Esophagus (tissue), 2 donors: Measurements from ENCODE around the gene DNER. TPM values are rescaled to one million over a fixed set of nuclear protein-coding genes. Genes with fewer than 3 reads are reported as not detected.

Source experiments
- H3K27ac ChIP-seq, 2 donors: one replicate each; pipeline ENCODE4 v1.5.1; 2013; ENCODE audit warnings: low read depth in 2 of 2, mild to moderate bottlenecking in 2 of 2, inconsistent platforms in 1 of 2, low read length in 1 of 2, moderate library complexity in 1 of 2
- H3K27me3 ChIP-seq, 2 donors: one replicate each; pipeline ENCODE4 v1.6.1; 2013; ENCODE audit warnings: low read length in 2 of 2, control low read depth in 1 of 2, mild to moderate bottlenecking in 1 of 2; ENCODE audit not compliant: insufficient read depth in 2 of 2, control insufficient read depth in 1 of 2
- H3K36me3 ChIP-seq, 2 donors: one replicate each; pipeline ENCODE4 v1.6.1; 2013; ENCODE audit warnings: low read length in 1 of 2; ENCODE audit not compliant: control insufficient read depth in 2 of 2, insufficient read depth in 2 of 2
- H3K4me1 ChIP-seq, 2 donors: one replicate each; pipeline ENCODE4 v1.6.1; 2013; ENCODE audit warnings: low read length in 1 of 2; ENCODE audit not compliant: control insufficient read depth in 2 of 2, insufficient read depth in 2 of 2
- H3K4me3 ChIP-seq, 2 donors: one replicate each; pipeline ENCODE4 v1.5.1; 2013; ENCODE audit warnings: low read length in 2 of 2, mild to moderate bottlenecking in 2 of 2, low read depth in 1 of 2, moderate library complexity in 1 of 2
- H3K9me3 ChIP-seq, 2 donors: one replicate each; pipeline ENCODE4 v1.6.1; 2013; ENCODE audit warnings: mild to moderate bottlenecking in 2 of 2, low read depth in 1 of 2, low read length in 1 of 2, moderate library complexity in 1 of 2; ENCODE audit not compliant: control insufficient read depth in 2 of 2, insufficient read depth in 1 of 2
- WGBS, 2 donors: extraction: QIAGEN DNeasy Blood & Tissue Kit; methylation state at CpG; one replicate each; pipeline ENCODE4 v1.1.7; 2013; 5-methylcytosine and 5-hydroxymethylcytosine counted together
- polyA plus RNA-seq, 2 donors: library from polyadenylated mRNA; stranded (reverse); fragments of 200-250 nt; gene quantifications; one replicate each; pipeline ENCODE4 v1.2.3, GENCODE V29; 2013
- donor health status: healthy with polysubstance abuse.
- donor health status: Bipolar disorder and iron deficiency.

The DNER gene
- polyA plus RNA-seq, 2 donors, result 0.24 to 0.29 TPM

GRCh38 chr2:229636571-229636970 is 77.8 kb downstream of the DNER start:
- H3K4me3 ChIP-seq, result no peak overlapping the region
- no peaks in the 10 kb centered on the region for H3K27me3 ChIP-seq
- no peak overlapping the region for H3K27ac ChIP-seq
- H3K4me1 ChIP-seq, result no peaks in the 10 kb centered on the region
- H3K36me3 ChIP-seq, result no peaks in the 10 kb centered on the region
- H3K9me3 ChIP-seq, result no peaks in the 10 kb centered on the region

DNA sequence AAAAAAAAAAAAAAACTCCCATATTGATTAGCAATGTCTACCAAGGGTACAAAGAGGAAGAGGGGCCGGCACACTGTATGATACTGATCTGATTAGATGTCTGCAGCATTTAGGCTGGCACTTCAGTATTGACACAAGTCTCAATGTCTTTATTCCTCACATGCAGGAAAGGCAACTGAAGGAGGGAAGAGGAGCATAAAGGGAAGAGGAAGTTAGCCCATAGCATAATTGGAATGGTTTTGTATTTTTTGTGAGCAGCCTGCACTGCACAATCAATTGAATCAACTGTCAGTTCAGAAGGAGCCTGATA is 79.0 kb downstream of the DNER start:
- 67 to 82% methylated on average over 1 of the region's 1 CpG for WGBS, 2 donors
- H3K36me3 ChIP-seq, result no peaks in the 10 kb centered on the region
- no peaks in the 10 kb centered on the region for H3K9me3 ChIP-seq
- no peaks in the 10 kb centered on the region for H3K27me3 ChIP-seq
- H3K27ac ChIP-seq, result no peak overlapping the region
- no peak overlapping the region for H3K4me3 ChIP-seq
- H3K4me1 ChIP-seq, result no peaks in the 10 kb centered on the region

DNA sequence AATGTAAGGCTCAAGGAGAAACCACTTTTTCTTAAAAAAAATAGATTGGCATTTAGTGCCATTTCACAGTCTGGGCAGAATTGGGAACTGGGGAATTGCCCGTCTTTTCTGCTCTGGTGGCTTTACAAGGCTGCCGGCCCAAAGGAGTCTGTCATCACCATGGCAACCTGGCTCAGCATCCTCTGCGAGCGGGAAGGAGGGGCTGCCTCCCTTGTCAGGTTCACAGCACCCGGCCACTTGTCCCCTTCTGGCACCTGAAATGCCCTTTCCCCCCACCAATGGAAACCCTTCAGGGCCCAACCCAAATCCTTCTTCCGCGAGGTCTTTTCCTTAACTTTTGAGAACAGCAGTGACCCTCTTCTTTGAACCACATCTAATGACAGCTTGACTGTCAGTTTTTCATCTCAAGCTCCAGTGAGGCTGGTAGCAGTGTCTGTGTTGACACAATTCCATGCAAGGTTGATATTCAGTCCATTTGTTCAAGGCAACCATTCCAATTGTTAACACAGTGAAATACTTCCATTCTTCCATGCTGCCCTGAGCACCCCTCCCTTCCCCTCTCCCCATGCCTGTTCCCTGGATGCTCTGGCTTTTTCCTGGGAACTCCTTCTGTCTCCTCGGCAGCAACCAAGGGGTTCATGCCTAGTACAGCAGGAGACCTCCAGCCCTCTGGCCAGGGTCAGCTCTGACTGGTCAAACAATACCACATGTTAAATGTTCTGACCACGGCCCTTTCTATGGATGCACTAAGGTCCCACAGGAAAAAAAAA is 79.6 kb downstream of the DNER start:
- H3K36me3 ChIP-seq, result no peaks in the 10 kb centered on the region
- H3K9me3 ChIP-seq, result no peaks in the 10 kb centered on the region
- 45 to 52% methylated on average over 9 of the region's 9 CpGs for WGBS, 2 donors

GRCh38 chr2:229633556-229633955 is 80.8 kb downstream of the DNER start:
- Histone ChIP-seq H3K27ac (no peak overlapping the region), H3K27me3 (no peaks in the 10 kb centered on the region), H3K36me3 (no peaks in the 10 kb centered on the region), H3K4me1 (no peaks in the 10 kb centered on the region), H3K4me3 (no peak overlapping the region), H3K9me3 (no peaks in the 10 kb centered on the region)
- WGBS, 2 donors, result 73 to 76% methylated on average over 7 of the region's 7 CpGs

More for the DNA sequence above, 79.6 kb downstream of the DNER start:
- no peaks in the 10 kb centered on the region for H3K27me3 ChIP-seq
- H3K27ac ChIP-seq, result no peak overlapping the region
- no peaks in the 10 kb centered on the region for H3K4me1 ChIP-seq
- H3K4me3 ChIP-seq, result no peak overlapping the region

DNA sequence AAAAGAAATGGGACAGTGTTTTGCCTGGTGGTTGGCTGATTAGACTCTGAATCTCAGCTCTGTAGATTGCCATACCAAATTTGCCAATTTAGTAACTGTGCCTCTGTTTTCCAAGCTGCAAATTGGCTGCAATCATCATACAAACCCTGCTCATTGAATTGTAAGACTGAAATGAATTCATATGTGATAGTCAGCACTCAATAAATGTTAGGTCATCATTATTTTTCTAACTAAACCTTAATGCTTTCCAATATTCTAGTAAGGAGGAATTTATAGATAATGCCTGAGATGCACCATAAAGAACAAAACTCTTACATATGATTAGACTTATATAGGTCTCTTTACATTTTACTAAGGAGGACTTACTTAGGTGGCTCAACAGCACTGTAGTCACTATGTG is 85.3 kb downstream of the DNER start:
- Histone ChIP-seq H3K9me3 (no peaks in the 10 kb centered on the region), H3K27ac (no peak overlapping the region), H3K36me3 (no peaks in the 10 kb centered on the region)

GRCh38 chr2:229627728-229628127 is 86.6 kb downstream of the DNER start:
- Histone ChIP-seq H3K9me3 (no peaks in the 10 kb centered on the region), H3K27ac (no peak overlapping the region), H3K4me3 (no peak overlapping the region), H3K36me3 (no peaks in the 10 kb centered on the region), H3K4me1 (no peaks in the 10 kb centered on the region), H3K27me3 (no peaks in the 10 kb centered on the region)
- 60 to 76% methylated on average over 3 of the region's 3 CpGs for WGBS, 2 donors

More for the DNA sequence above, 85.3 kb downstream of the DNER start:
- H3K4me3 ChIP-seq, result no peak overlapping the region
- H3K4me1 ChIP-seq, result no peaks in the 10 kb centered on the region
- no peaks in the 10 kb centered on the region for H3K27me3 ChIP-seq

GRCh38 chr2:229622495-229623355 is 91.6 kb downstream of the DNER start:
- Histone ChIP-seq H3K27me3 (no peaks in the 10 kb centered on the region), H3K36me3 (no peaks in the 10 kb centered on the region), H3K4me3 (no peak overlapping the region), H3K4me1 (no peaks in the 10 kb centered on the region), H3K9me3 (peaks cover 0 to 1% of the 10 kb centered on the region in 2 donors), H3K27ac (no peak overlapping the region)
- WGBS, 2 donors, result 90 to 95% methylated on average over 12 of the region's 12 CpGs

- WGBS, 2 donors, result 57 to 72% methylated on average over 5 of the region's 5 CpGs
- Histone ChIP-seq H3K27me3 (no peaks in the 10 kb centered on the region), H3K4me3 (no peak overlapping the region), H3K9me3 (peaks cover 0 to 1% of the 10 kb centered on the region in 2 donors), H3K27ac (no peak overlapping the region), H3K4me1 (no peaks in the 10 kb centered on the region), H3K36me3 (no peaks in the 10 kb centered on the region)
Observed at GRCh38 chr2:229620759-229621158, 93.6 kb downstream of the DNER start.

DNA sequence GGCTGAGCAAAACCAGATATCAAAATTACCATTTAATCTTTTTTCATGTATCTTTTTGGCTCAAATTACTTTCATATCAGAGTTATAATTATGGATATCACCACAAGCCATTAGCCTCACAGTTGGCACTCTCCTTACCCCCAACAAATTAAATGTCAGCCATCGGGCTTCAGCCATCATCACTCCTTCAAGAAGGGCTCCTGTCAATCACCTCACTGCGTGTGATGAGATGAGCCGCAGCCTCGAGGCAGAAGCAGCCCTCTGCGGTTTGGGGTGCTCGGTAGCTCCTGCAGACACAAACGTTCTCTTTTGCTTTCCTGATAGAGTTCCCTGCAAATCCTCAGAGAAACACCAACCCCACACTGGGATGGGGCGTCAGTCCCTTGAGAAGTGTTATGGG is 94.1 kb downstream of the DNER start:
- H3K9me3 ChIP-seq, result peaks cover 0 to 1% of the 10 kb centered on the region in 2 donors
- no peaks in the 10 kb centered on the region for H3K27me3 ChIP-seq
- H3K4me1 ChIP-seq, result no peaks in the 10 kb centered on the region
- no peak overlapping the region for H3K27ac ChIP-seq
- WGBS, 2 donors, result 84 to 88% methylated on average over 8 of the region's 8 CpGs
- H3K4me3 ChIP-seq, result no peak overlapping the region
- no peaks in the 10 kb centered on the region for H3K36me3 ChIP-seq

GRCh38 chr2:229616433-229616832 is 97.9 kb downstream of the DNER start:
- 82 to 88% methylated on average over 3 of the region's 3 CpGs for WGBS, 2 donors
- Histone ChIP-seq H3K4me3 (no peak overlapping the region), H3K9me3 (peaks cover 0 to 1% of the 10 kb centered on the region in 2 donors), H3K27me3 (no peaks in the 10 kb centered on the region), H3K4me1 (no peaks in the 10 kb centered on the region), H3K27ac (no peak overlapping the region), H3K36me3 (no peaks in the 10 kb centered on the region)
